Smooth muscle cell (in vitro differentiated cells): ENCODE data around the gene SLC43A1. TPM values are rescaled to one million over a fixed set of nuclear protein-coding genes. Genes with fewer than 3 reads are reported as not detected.

Source experiments
- DNase-seq: peaks from one replicate; lab custom pipeline; 2025; ENCODE audit not compliant: unreplicated experiment; lab: John Stamatoyannopoulos, UW
- H2AFZ ChIP-seq: fragments of 200-600 bp; sonication (generic); 2 replicates; pipeline ENCODE4 v1.6.0; 2016; ENCODE audit warnings: antibody characterized with exemption, low read depth, mild to moderate bottlenecking
- H3F3A ChIP-seq: fragments of 200-600 bp; sonication (generic); 2 replicates; pipeline ENCODE4 v1.6.0; 2017; ENCODE audit warnings: antibody characterized with exemption, low read depth
- H3K27ac ChIP-seq: fragments of 200-600 bp; sonication (generic); 2 replicates; pipeline ENCODE4 v1.5.1; 2016; ENCODE audit warnings: low read depth, mild to moderate bottlenecking
- H3K27me3 ChIP-seq: fragments of 200-600 bp; sonication (generic); 2 replicates; pipeline ENCODE4 v1.6.1; 2016; ENCODE audit warnings: low read depth, mild to moderate bottlenecking
- H3K36me3 ChIP-seq: fragments of 200-600 bp; sonication (generic); 2 replicates; pipeline ENCODE4 v1.5.1; 2016; ENCODE audit warnings: low read depth
- H3K4me1 ChIP-seq: fragments of 200-600 bp; sonication (generic); 2 replicates; pipeline ENCODE4 v1.5.1; 2016; ENCODE audit warnings: low read depth
- H3K4me2 ChIP-seq: fragments of 200-600 bp; sonication (generic); 2 replicates; pipeline ENCODE4 v1.6.0; 2016; ENCODE audit warnings: mild to moderate bottlenecking
- H3K4me3 ChIP-seq: fragments of 200-600 bp; sonication (generic); 2 replicates; pipeline ENCODE4 v1.5.1; 2016; ENCODE audit warnings: mild to moderate bottlenecking
- H3K79me2 ChIP-seq: fragments of 200-600 bp; sonication (generic); 2 replicates; pipeline ENCODE4 v1.6.0; 2016; ENCODE audit warnings: low read depth, mild to moderate bottlenecking
- H3K9ac ChIP-seq: fragments of 200-600 bp; sonication (generic); 2 replicates; pipeline ENCODE4 v1.6.0; 2016; ENCODE audit warnings: low read depth
- H3K9me3 ChIP-seq: fragments of 200-600 bp; sonication (generic); replicated peaks from 2 replicates; pipeline ENCODE4 v1.5.1; 2016; ENCODE audit warnings: low read depth
- H4K20me1 ChIP-seq: fragments of 200-600 bp; sonication (generic); 2 replicates; pipeline ENCODE4 v1.6.0; 2016; ENCODE audit warnings: low read depth
- WGBS: methylation state at CpG from one replicate; pipeline ENCODE4 v1.1.7; 2016; ENCODE audit warnings: low lambda C conversion rate; 5-methylcytosine and 5-hydroxymethylcytosine counted together
- polyA plus RNA-seq: library from polyadenylated mRNA; unstranded; fragments of >200 nt; fragmentation: Nextera tagmentation; extraction: Ambion mirVana; gene quantifications from 2 replicates; pipeline ENCODE4 v1.2.1, GENCODE V29; 2016
- total RNA-seq: library from RNA; depleted of rRNA; stranded (reverse); fragments of >200 nt; gene quantifications from 2 replicates; pipeline ENCODE4 v1.2.3, GENCODE V29; 2014
- TF ChIP-seq, protein P1 (sequence below): fragments of 200-600 bp; sonication (generic); IDR thresholded peaks from 2 replicates; pipeline ENCODE4 v1.5.1; 2017; ENCODE audit warnings: borderline replicate concordance, mild to moderate bottlenecking, antibody characterized with exemption; ENCODE audit not compliant: insufficient read depth, poor library complexity, severe bottlenecking

SLC43A1 gene
- total RNA-seq, result 1.3 and 9.4 TPM in 2 replicates
- 7.3 and 7.4 TPM in 2 replicates for polyA plus RNA-seq

DNA sequence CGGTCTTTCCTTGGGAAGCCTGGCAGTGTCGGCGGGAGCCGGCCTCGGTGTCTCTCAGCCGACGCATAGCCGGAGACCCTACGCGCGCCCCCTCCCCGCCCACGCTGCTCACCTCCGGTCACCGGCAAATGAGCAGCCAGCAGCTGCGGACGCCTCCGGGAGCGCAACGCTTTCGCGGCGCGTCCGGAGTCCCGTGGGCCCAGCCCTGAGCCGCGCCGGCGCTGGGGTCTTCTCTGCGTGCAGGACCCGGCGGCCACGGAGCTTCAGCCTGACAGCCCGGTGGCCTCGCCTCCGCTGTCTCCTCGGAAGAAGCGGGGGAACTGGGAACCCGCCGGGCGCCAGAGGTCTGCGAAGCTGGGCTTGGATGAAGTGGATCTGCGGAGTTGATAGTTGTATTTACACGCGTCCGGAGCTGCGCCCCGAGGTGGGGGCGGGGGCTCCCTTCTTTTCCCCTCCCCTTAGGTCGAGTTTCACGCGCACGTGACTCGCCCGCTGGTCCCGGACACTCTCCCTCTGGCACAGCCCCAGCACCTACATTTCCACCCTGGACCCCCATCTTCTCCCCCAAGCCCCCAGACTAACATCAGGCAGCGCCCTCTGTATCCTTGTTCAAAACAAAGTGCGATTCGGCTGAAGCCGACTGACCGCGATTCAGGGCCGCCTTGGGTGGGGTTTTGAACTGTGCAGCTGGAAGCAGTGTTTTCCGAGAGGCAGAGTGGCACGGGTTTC lies at the start of gene SLC43A1:
Gene SLC43A1, minus strand, starts transcription at position 371 of the 729 bp plus-strand sequence. CDS start 1,591 bp downstream, outside the sequence.
- no peaks in the 10 kb centered on the region for H3K4me1 ChIP-seq
- WGBS, result under 1% methylated on average over 55 of the region's 66 CpGs
- peak; percentile 46 for DNase-seq
- peak within 1 kb of the TSS; percentile 65 for H3K4me3 ChIP-seq
- H3K27me3 ChIP-seq, result peaks cover 10% of the 10 kb centered on the region
- H3K27ac ChIP-seq, result no peak within 1 kb of the TSS
- H3K4me2 ChIP-seq, result peak within 1 kb of the TSS; percentile 96
- peak within 1 kb of the TSS; percentile 76 for H2AFZ ChIP-seq
- H3K9ac ChIP-seq, result peak within 1 kb of the TSS; percentile 31
- H3F3A ChIP-seq, result no peaks in the 10 kb centered on the region
- no peaks in the 10 kb centered on the region for H4K20me1 ChIP-seq
- H3K79me2 ChIP-seq, result no peaks in the 10 kb centered on the region
- no peaks in the 10 kb centered on the region for H3K36me3 ChIP-seq
- TF ChIP-seq, protein P1, sequence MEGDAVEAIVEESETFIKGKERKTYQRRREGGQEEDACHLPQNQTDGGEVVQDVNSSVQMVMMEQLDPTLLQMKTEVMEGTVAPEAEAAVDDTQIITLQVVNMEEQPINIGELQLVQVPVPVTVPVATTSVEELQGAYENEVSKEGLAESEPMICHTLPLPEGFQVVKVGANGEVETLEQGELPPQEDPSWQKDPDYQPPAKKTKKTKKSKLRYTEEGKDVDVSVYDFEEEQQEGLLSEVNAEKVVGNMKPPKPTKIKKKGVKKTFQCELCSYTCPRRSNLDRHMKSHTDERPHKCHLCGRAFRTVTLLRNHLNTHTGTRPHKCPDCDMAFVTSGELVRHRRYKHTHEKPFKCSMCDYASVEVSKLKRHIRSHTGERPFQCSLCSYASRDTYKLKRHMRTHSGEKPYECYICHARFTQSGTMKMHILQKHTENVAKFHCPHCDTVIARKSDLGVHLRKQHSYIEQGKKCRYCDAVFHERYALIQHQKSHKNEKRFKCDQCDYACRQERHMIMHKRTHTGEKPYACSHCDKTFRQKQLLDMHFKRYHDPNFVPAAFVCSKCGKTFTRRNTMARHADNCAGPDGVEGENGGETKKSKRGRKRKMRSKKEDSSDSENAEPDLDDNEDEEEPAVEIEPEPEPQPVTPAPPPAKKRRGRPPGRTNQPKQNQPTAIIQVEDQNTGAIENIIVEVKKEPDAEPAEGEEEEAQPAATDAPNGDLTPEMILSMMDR, result no peak
- no peaks in the 10 kb centered on the region for H3K9me3 ChIP-seq

DNA sequence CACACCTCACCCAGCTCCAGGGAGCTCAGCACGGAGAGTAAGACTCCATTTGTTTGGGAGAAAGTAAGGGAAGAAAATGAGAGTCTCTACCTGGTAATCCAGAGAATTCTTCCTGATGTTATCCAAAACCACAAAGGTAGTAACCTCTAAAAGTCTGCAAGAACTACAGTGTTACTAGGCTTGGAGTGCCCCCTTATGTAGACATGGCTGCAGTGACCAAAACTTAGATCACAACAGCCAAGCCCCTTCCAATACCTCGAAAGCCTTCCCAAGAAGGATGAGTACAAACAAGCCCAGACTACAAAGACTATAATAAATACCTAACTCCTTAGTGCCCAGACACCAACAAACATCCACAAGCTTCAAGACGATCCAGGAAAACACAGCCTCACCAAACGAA lies 47.1 kb upstream of the SLC43A1 start:
- no peaks in the 10 kb centered on the region for H3K27me3 ChIP-seq
- peaks cover 5% of the 10 kb centered on the region for H3K4me1 ChIP-seq
- no peak overlapping the region for H3K4me2 ChIP-seq
- H3K27ac ChIP-seq, result no peak overlapping the region
- H3K9me3 ChIP-seq, result no peaks in the 10 kb centered on the region
- no peak overlapping the region for H3K9ac ChIP-seq
- no peaks in the 10 kb centered on the region for H3K79me2 ChIP-seq
- no peaks in the 10 kb centered on the region for H3K36me3 ChIP-seq
- no peaks in the 10 kb centered on the region for H3F3A ChIP-seq
- no peak for DNase-seq
- no peak overlapping the region for H3K4me3 ChIP-seq
- no peak overlapping the region for H2AFZ ChIP-seq
- WGBS, result 60% methylated on average over 4 of the region's 4 CpGs
- H4K20me1 ChIP-seq, result no peaks in the 10 kb centered on the region
- TF ChIP-seq, protein P1, result no peak

DNA sequence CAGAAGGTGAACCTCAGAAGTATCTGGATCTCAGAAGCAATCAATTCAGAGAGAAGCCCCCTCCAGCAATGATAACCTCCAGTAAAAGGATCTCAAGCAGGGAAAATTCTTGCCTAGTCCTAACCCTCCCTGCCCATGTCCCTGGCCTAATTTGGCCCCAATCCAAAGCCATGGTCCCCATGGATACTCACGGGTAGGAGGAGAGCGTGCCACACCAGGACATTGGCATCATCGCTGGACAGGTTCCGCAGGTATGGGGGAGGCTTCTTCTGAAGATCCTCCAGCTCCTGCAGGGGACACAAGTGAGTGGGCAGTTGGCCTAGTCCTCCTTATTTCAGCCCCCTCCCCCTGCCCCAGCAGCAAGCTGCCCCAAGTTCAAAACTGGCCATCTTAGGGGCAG lies 44.6 kb upstream of the SLC43A1 start:
- TF ChIP-seq, protein P1, result no peak
- H3K4me2 ChIP-seq, result no peak overlapping the region
- H3K4me3 ChIP-seq, result no peak overlapping the region
- 91% methylated on average over 4 of the region's 4 CpGs for WGBS
- H3K9me3 ChIP-seq, result no peaks in the 10 kb centered on the region
- no peaks in the 10 kb centered on the region for H4K20me1 ChIP-seq
- no peak for DNase-seq
- no peak overlapping the region for H3K9ac ChIP-seq
- H3K27ac ChIP-seq, result no peak overlapping the region
- H3K79me2 ChIP-seq, result no peaks in the 10 kb centered on the region
- no peaks in the 10 kb centered on the region for H3F3A ChIP-seq
- H2AFZ ChIP-seq, result no peak overlapping the region
- no peaks in the 10 kb centered on the region for H3K4me1 ChIP-seq
- no peaks in the 10 kb centered on the region for H3K36me3 ChIP-seq
- H3K27me3 ChIP-seq, result no peaks in the 10 kb centered on the region

DNA sequence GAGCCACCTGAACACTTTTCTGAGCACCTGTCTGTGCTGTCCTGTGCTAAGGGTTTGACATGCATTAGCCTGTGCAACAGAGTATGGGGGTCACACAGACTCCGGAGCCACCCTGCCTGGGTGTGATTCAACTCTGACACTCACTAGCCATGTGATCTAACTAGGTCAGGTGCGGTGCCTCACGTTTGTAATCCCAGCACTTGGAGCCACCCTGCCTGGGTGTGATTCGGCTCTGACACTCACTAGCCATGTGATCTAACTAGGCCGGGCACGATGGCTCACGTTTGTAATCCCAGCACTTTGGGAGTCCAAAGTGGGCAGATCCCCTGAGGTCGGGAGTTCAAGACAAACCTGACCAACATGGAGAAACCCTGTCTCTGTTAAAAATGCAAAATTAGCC lies 40.5 kb upstream of the SLC43A1 start:
- Histone ChIP-seq H3K27me3 (no peaks in the 10 kb centered on the region), H3K9ac (no peak overlapping the region), H3K4me2 (no peak overlapping the region), H3K79me2 (no peaks in the 10 kb centered on the region), H3K36me3 (no peaks in the 10 kb centered on the region), H4K20me1 (no peaks in the 10 kb centered on the region), H3K4me1 (no peaks in the 10 kb centered on the region), H3K4me3 (no peak overlapping the region), H3F3A (no peaks in the 10 kb centered on the region), H3K27ac (no peak overlapping the region), H3K9me3 (no peaks in the 10 kb centered on the region), H2AFZ (no peak overlapping the region)
- no peak for DNase-seq
- TF ChIP-seq, protein P1, result no peak
- 77% methylated on average over 8 of the region's 8 CpGs for WGBS
